Measurements from ENCODE around the gene SPAG4. TPM values are rescaled to one million over a fixed set of nuclear protein-coding genes. Genes with fewer than 3 reads are reported as not detected.

The SPAG4 gene
- total RNA-seq, 2 experiments from 2014 or later = 6.4 to 6.9 TPM

DNA sequence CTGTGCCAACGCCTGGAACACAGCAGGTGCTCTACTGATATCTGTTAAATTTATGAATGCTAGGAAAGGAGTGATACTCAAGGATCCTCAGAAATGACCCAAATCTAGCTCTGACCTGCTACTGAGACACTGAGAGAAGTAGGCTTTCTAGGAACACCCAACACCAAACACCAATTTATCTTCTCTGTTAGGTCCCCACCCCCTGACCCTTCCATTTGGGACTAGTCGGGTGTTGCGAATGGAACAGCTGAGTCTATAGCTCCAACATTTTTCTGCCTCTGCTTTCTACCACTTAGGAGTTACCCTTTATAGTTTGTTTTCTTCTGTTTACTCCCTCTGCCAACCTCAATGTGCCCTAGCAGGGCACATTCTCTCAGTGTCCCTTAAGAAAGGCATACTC is 25.1 kb downstream of the SPAG4 start:
- intact Hi-C loops (cut with DNase I, micrococcal nuclease) = no loop called here
- no peak overlapping the region for H3K4me3 Mint-ChIP-seq
- POLR2A ChIA-PET = interaction anchor here (0.5 to 0.6 kb wide), 2 partner anchors 56 to 208 kb away, joined by 3 to 5 read pairs; no protein-coding TSS in a partner anchor
- peaks cover 70% of the 10 kb centered on the region for H3K4me1 Mint-ChIP-seq
- DNase-seq (no peak), ATAC-seq (no peak)
- CTCF ChIA-PET = no interaction called here
- peak overlapping the region; percentile 9 for H3K27ac Mint-ChIP-seq
- H3K36me3 Mint-ChIP-seq (ENCODE audit: low read depth) = peaks cover 12% of the 10 kb centered on the region
- no peaks in the 10 kb centered on the region for H3K9me3 Mint-ChIP-seq (ENCODE audit: low read depth)
- H3K27me3 Mint-ChIP-seq = no peaks in the 10 kb centered on the region

DNA sequence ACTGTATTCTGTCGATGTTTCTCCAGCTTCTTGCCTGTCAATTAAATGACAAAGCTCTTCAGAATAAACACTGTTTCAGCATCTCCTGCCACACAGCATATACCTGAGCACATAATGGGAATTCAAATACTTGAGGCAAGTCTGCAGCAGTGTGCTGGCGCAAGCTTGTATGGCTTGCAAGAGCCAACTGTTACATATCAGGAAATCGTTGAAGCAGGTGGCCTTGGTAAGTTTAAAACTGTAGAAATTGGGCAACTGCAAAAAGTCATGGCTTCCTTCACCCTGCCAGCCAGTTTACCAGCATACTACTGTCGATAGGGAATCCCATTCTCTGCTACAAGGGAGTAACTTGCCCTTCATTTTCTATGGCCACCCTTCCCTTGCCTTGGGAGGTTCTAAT is 26.1 kb downstream of the SPAG4 start:
- Mint-ChIP-seq H3K4me3 (no peak overlapping the region), H3K36me3 (ENCODE audit: low read depth) (peaks cover 12% of the 10 kb centered on the region)
- CTCF ChIA-PET = interaction anchor here (0.6 to 1.1 kb wide), 3 partner anchors 16 to 24 kb away, joined by 3 to 4 read pairs (median 3); no protein-coding TSS in a partner anchor

DNA sequence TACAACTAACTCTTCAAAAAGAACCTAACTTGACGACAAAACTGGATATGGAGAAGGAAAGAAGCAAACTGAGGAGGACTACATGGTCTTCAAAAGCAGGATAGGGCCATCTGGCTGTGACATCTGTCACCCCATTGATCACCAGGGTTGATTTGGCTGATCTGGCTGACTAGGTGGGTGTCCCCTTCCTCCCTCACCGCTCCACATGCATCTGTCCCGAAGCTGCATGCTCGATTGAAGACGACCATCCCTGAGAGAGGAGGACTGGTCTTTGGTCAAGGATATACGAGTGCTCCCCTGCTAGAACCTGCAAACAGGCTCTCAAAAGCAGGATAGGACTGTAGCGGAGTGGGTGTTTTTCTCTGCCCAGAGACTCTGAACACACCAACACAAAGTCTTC is 27.4 kb downstream of the SPAG4 start:
- no peak overlapping the region for H3K27ac Mint-ChIP-seq

More for the DNA sequence above, 26.1 kb downstream of the SPAG4 start:
- ATAC-seq (no peak), DNase-seq (no peak)
- POLR2A ChIA-PET = interaction anchor here (0.6 kb wide), 3 partner anchors 12 to 138 kb away, joined by 3 to 4 read pairs (median 3); no protein-coding TSS in a partner anchor
- intact Hi-C loops (cut with DNase I, micrococcal nuclease) = no loop called here
- H3K27ac Mint-ChIP-seq = no peak overlapping the region
- no peaks in the 10 kb centered on the region for H3K9me3 Mint-ChIP-seq (ENCODE audit: low read depth)
- peaks cover 74% of the 10 kb centered on the region for H3K4me1 Mint-ChIP-seq
- no peaks in the 10 kb centered on the region for H3K27me3 Mint-ChIP-seq

DNA sequence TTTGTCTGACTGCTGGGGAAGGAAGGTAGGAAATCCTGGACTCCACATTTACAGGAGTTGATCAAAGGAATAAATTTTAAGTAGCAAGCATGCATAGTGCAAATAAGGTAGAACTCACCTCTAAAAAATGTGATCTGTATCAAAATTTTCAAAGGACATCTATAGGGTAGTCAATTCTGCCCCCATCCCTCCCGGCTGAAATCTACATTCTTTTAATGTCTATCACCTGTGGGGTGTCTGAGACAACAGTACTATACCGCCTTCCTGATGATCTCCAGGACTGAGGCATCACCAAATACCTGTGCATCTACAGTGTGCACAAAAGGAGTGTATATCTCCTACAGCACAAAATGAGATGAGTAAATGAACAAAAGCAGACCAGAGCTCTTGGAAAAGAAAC is 29.2 kb downstream of the SPAG4 start:
- no peak overlapping the region for H3K4me3 Mint-ChIP-seq
- H3K27ac Mint-ChIP-seq = peak overlapping the region; percentile 7
- ChIA-PET POLR2A (interaction anchor here (0.6 kb wide), 1 partner anchor 968 kb away, joined by 4 read pairs; no protein-coding TSS in a partner anchor), CTCF (interaction anchor here (0.6 to 1.0 kb wide), 3 partner anchors 8 to 805 kb away, joined by 3 to 4 read pairs (median 4); no protein-coding TSS in a partner anchor)
- ATAC-seq (no peak), DNase-seq (no peak)
- no peaks in the 10 kb centered on the region for H3K27me3 Mint-ChIP-seq
- H3K4me1 Mint-ChIP-seq = peaks cover 82% of the 10 kb centered on the region
- H3K9me3 Mint-ChIP-seq (ENCODE audit: low read depth) = no peaks in the 10 kb centered on the region
- intact Hi-C loops (cut with DNase I, micrococcal nuclease) = no loop called here
- H3K36me3 Mint-ChIP-seq (ENCODE audit: low read depth) = peaks cover 34% of the 10 kb centered on the region

More for the DNA sequence above, 27.4 kb downstream of the SPAG4 start:
- Mint-ChIP-seq H3K36me3 (ENCODE audit: low read depth) (peaks cover 17% of the 10 kb centered on the region), H3K4me3 (no peak overlapping the region), H3K4me1 (peaks cover 71% of the 10 kb centered on the region), H3K9me3 (ENCODE audit: low read depth) (no peaks in the 10 kb centered on the region), H3K27me3 (no peaks in the 10 kb centered on the region)
- ChIA-PET CTCF (interaction anchor here (1.0 kb wide), 2 partner anchors 38 to 312 kb away, joined by 3 to 5 read pairs; no protein-coding TSS in a partner anchor), POLR2A (interaction anchor here (0.6 to 0.7 kb wide), 2 partner anchors 14 to 24 kb away, joined by 3 read pairs; no protein-coding TSS in a partner anchor)
- no peak for ATAC-seq
- intact Hi-C loops (cut with DNase I, micrococcal nuclease) = no loop called here
- DNase-seq = no peak

DNA sequence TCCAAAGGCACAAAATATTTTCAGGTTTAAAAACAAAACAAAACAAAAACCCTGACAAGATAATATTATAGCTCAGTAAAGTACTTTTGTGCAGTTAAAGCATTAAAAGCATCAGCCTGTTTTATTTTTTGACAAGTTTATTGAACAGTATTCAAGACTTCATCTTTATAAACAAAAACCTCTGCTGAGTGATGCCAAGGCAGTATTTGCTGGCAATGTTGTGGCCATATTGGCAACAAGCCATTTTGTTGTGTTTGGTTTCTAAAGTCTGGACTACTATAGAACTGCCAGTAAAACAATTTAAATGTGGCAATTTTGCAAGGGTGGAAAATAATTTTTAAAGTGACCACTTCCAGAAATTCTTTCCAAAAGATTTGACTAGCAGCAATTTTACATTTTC is 33.2 kb downstream of the SPAG4 start:
- H3K9me3 Mint-ChIP-seq (ENCODE audit: low read depth) = no peaks in the 10 kb centered on the region
- intact Hi-C loops (cut with DNase I, micrococcal nuclease) = no loop called here
- H3K27me3 Mint-ChIP-seq = no peaks in the 10 kb centered on the region
- ATAC-seq (no peak), DNase-seq (no peak)
- peaks cover 47% of the 10 kb centered on the region for H3K36me3 Mint-ChIP-seq (ENCODE audit: low read depth)
- peak overlapping the region; percentile 39 for H3K27ac Mint-ChIP-seq
- ChIA-PET POLR2A (interaction anchor here (0.6 kb wide), 1 partner anchor 17 kb away, joined by 3 read pairs; no protein-coding TSS in a partner anchor), CTCF (interaction anchor here (1.1 to 1.7 kb wide), 3 partner anchors 8 to 30 kb away, joined by 3 to 6 read pairs (median 3); no protein-coding TSS in a partner anchor)
- H3K4me3 Mint-ChIP-seq = no peak overlapping the region
- peaks cover 74% of the 10 kb centered on the region for H3K4me1 Mint-ChIP-seq

DNA sequence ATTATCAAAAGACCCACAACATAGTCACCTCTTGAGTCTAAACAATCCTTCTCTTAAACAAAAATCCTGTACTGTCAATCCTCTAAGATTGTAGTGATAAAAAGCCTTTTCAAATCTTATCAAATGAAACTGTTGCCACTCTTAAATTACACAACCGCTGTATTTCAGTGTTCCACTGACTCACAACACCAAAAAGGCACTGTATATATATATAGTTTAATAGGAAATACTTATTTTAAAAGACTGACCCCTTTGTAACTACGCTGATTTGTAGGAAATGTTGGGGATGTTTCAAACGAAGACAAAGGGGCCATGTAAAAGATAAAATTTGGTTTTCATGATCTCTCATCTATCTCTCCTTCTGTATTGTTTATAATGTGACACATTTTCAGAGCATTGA is 35.0 kb downstream of the SPAG4 start:
- ChIA-PET POLR2A (no interaction called here), CTCF (no interaction called here)
- no peak for DNase-seq
- Mint-ChIP-seq H3K36me3 (ENCODE audit: low read depth) (peaks cover 40% of the 10 kb centered on the region), H3K9me3 (ENCODE audit: low read depth) (no peaks in the 10 kb centered on the region), H3K4me3 (no peak overlapping the region), H3K27ac (peak overlapping the region; percentile 74), H3K27me3 (no peaks in the 10 kb centered on the region), H3K4me1 (peaks cover 58% of the 10 kb centered on the region)
- no peak for ATAC-seq
- intact Hi-C loops (cut with DNase I, micrococcal nuclease) = no loop called here

DNA sequence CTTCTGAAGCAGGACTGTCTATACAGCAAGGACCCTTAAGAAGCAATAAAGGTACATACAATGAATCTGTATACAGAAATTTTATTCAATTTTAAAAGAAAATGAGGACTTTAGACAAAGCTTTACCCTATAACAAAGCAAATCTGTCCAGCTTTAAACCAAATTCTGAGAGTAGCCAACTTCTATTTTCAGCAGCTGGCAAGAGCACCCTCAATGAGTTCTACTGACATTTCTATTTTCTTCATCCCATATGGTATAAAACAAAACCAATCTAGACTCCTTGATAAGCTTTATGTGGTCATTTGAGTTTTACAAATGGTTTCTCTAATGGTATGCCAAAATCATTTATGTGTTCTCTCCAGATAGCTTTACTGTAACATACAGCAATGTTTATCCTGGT is 36.3 kb downstream of the SPAG4 start:
- Mint-ChIP-seq H3K36me3 (ENCODE audit: low read depth) (peaks cover 43% of the 10 kb centered on the region), H3K27ac (no peak overlapping the region), H3K4me3 (no peak overlapping the region), H3K4me1 (peaks cover 59% of the 10 kb centered on the region), H3K9me3 (ENCODE audit: low read depth) (no peaks in the 10 kb centered on the region), H3K27me3 (no peaks in the 10 kb centered on the region)
- no peak for ATAC-seq
- intact Hi-C loops (cut with DNase I, micrococcal nuclease) = no loop called here
- DNase-seq = no peak
- POLR2A ChIA-PET = no interaction called here
- CTCF ChIA-PET = interaction anchor here (0.6 to 1.2 kb wide), 3 partner anchors 15 to 51 kb away, joined by 3 to 4 read pairs (median 3); no protein-coding TSS in a partner anchor

DNA sequence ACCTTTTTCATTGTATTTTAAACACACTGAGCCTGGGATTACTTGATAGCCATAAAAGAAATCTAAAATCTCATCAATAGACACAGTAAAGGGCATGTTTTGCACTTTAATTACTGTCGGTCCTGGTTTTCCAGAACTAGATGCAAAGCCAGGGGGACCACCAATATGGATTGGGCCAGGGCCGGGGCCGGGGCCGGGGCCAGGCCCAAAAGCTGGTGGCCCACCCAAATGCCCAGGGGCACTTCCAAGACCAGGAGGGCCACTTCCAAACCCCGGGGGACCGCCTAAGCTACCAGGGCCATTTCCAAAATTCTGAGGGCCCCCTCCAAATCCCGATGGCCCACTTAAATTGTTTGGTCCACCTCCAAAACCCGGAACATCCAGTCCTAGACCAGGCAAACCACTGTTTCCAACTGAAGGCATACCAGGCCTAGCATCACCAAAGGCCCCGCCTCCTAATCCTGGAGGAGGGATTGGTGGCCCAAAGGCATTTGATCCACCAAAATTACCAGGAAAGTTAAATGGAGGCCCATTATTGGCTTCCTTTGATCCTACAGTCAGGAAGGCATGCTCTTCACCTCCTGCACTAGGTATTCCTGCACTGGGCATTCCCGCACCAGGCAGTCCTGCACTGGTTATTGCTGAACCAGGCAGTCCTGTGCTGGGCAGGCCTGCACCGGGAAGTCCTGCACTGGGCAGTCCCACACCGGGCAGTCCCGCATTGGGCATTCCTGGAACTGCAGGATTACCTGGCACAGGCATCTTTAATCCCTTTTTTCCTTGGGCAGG is 37.2 kb downstream of the SPAG4 start:
- Mint-ChIP-seq H3K4me3 (no peak overlapping the region), H3K4me1 (peaks cover 60% of the 10 kb centered on the region), H3K27me3 (no peaks in the 10 kb centered on the region), H3K9me3 (ENCODE audit: low read depth) (no peaks in the 10 kb centered on the region), H3K27ac (no peak overlapping the region), H3K36me3 (ENCODE audit: low read depth) (peaks cover 48% of the 10 kb centered on the region)
- intact Hi-C loops (cut with DNase I, micrococcal nuclease) = no loop called here
- ATAC-seq (no peak), DNase-seq (no peak)
- ChIA-PET CTCF (interaction anchor here (0.5 to 1.2 kb wide), 5 partner anchors 16 to 40 kb away, joined by 3 to 4 read pairs (median 3); no protein-coding TSS in a partner anchor), POLR2A (interaction anchor here (0.6 kb wide), 2 partner anchors 91 to 393 kb away, joined by 3 to 5 read pairs; no protein-coding TSS in a partner anchor)

DNA sequence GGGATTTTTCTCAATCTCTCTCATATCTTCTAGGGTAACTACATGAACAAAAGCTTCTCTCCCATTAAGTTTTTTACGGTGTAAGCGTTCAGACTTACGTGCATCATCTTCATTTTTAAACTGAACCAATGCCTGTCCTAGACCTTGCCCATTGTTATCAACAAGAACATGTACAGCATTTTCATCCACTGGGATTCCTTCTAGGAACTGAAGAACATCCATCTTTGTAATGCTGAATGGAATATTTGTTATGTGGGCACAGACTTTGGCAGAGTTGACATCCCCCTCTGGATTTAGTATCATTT is 37.8 kb downstream of the SPAG4 start:
- intact Hi-C loops (cut with DNase I, micrococcal nuclease) = no loop called here
- no peak overlapping the region for H3K27ac Mint-ChIP-seq
- H3K4me1 Mint-ChIP-seq = peaks cover 59% of the 10 kb centered on the region
- DNase-seq (no peak), ATAC-seq (no peak)
- POLR2A ChIA-PET = interaction anchor here (0.6 to 0.7 kb wide), 2 partner anchors 64 to 91 kb away, joined by 4 to 5 read pairs; no protein-coding TSS in a partner anchor
- CTCF ChIA-PET = interaction anchor here (0.6 to 1.2 kb wide), 6 partner anchors 10 to 52 kb away, joined by 3 to 7 read pairs (median 4); no protein-coding TSS in a partner anchor
- H3K36me3 Mint-ChIP-seq (ENCODE audit: low read depth) = peaks cover 46% of the 10 kb centered on the region
- H3K27me3 Mint-ChIP-seq = no peaks in the 10 kb centered on the region
- no peaks in the 10 kb centered on the region for H3K9me3 Mint-ChIP-seq (ENCODE audit: low read depth)
- no peak overlapping the region for H3K4me3 Mint-ChIP-seq

DNA sequence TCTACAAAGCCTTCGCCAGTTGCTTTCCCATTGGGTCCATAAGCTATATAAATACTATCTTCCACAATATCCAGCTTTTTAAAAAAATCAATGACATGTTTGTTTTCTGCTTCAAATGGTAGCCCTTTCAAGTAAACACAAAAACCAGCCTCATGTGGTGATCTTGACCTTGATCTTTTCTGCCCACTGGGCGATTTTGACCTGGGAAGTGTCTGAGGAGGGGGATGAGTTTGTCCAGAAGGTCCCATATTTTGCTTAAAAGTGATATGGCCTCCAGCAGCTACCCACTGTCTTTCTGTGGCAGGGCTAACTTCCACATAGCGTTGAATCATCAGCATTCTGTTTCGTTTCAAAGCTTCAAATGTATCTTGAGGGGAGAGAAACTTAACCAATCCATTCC is 38.3 kb downstream of the SPAG4 start:
- ChIA-PET POLR2A (interaction anchor here (0.7 kb wide), 2 partner anchors 12 to 64 kb away, joined by 4 read pairs; no protein-coding TSS in a partner anchor), CTCF (interaction anchor here (0.9 to 1.2 kb wide), 5 partner anchors 10 to 53 kb away, joined by 3 to 7 read pairs (median 4); no protein-coding TSS in a partner anchor)
- Mint-ChIP-seq H3K4me1 (peaks cover 59% of the 10 kb centered on the region), H3K27me3 (no peaks in the 10 kb centered on the region), H3K36me3 (ENCODE audit: low read depth) (peaks cover 44% of the 10 kb centered on the region), H3K9me3 (ENCODE audit: low read depth) (no peaks in the 10 kb centered on the region), H3K27ac (no peak overlapping the region), H3K4me3 (no peak overlapping the region)
- DNase-seq (no peak), ATAC-seq (no peak)
- intact Hi-C loops (cut with DNase I, micrococcal nuclease) = no loop called here

DNA sequence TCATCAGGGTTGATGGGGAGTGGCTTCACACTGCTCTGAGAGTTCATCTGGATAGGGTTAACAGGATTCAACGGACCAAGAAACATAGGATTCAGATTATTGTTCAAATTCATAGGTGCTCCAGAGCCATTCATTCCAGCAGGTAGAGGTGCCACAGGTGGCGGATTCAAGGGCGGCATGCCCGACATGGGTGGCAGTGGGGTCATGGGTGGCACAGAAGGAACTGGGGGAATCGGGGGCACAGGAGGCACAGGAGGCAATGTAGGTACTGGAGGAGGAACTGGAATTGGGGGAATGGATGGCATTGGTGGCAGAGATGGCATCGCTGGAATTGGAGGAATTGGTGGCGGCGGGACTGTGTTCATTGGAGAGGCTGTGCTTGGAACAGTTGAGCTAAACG is 38.8 kb downstream of the SPAG4 start:
- Mint-ChIP-seq H3K9me3 (ENCODE audit: low read depth) (no peaks in the 10 kb centered on the region), H3K4me3 (no peak overlapping the region), H3K4me1 (peaks cover 58% of the 10 kb centered on the region), H3K27ac (no peak overlapping the region), H3K36me3 (ENCODE audit: low read depth) (peaks cover 44% of the 10 kb centered on the region), H3K27me3 (no peaks in the 10 kb centered on the region)
- ChIA-PET CTCF (interaction anchor here (0.6 to 1.2 kb wide), 4 partner anchors 9 to 127 kb away, joined by 3 to 7 read pairs (median 3); no protein-coding TSS in a partner anchor), POLR2A (interaction anchor here (0.7 kb wide), 1 partner anchor 13 kb away, joined by 4 read pairs; no protein-coding TSS in a partner anchor)
- intact Hi-C loops (cut with DNase I, micrococcal nuclease) = no loop called here
- ATAC-seq (no peak), DNase-seq (no peak)

Measured in activated CD4-positive, alpha-beta T cell treated with anti-CD3 and anti-CD28 coated beads for 36 hours (primary cell).